Measurements from ENCODE around the gene FGGY. TPM values are rescaled to one million over a fixed set of nuclear protein-coding genes. Genes with fewer than 3 reads are reported as not detected.

Gene FGGY
- total RNA-seq, 1 experiment from 2014 or later = 12.0 TPM

- TF ChIP-seq ZNF532 (CRISPR knock-in tag; IDR thresholded peaks at IDR 0.05; ENCODE audit: borderline replicate concordance) (no peak), RORB (CRISPR knock-in tag; IDR thresholded peaks at IDR 0.05) (no peak), ZNF281 (CRISPR knock-in tag; IDR thresholded peaks at IDR 0.05) (no peak), FOXJ3 (CRISPR knock-in tag; IDR thresholded peaks at IDR 0.05; ENCODE audit: borderline replicate concordance) (no peak), ZNF263 (CRISPR knock-in tag; IDR thresholded peaks at IDR 0.05; ENCODE audit: low read depth) (no peak), ZNF512 (CRISPR knock-in tag; IDR thresholded peaks at IDR 0.05; ENCODE audit: borderline replicate concordance) (no peak), ZNF317 (CRISPR knock-in tag; IDR thresholded peaks at IDR 0.05; ENCODE audit: borderline replicate concordance, low read depth) (no peak), ZMAT4 (CRISPR knock-in tag; IDR thresholded peaks at IDR 0.05) (no peak), CBFB (CRISPR knock-in tag; IDR thresholded peaks at IDR 0.05; ENCODE audit: low read depth) (no peak)
These were observed 374.4 kb downstream of the FGGY start (continued) for GRCh38 chr1:59671066-59671952.

GRCh38 chr1:59671953-59672305 lies 375.0 kb downstream of the FGGY start:
- 0 out of 2 replicates have a peak, but pooled peaks have one; percentile 6 for ATAC-seq
- POLR2A ChIA-PET = no interaction called here
- no peak overlapping the region for H3K4me3 Mint-ChIP-seq
- H3K27ac Mint-ChIP-seq = 0 out of 2 replicates have a peak overlapping the region, but pooled peaks have one; percentile 29
- no peak for DNase-seq (ENCODE audit: low spot score)
- no peaks in the 10 kb centered on the region for H3K9me3 Mint-ChIP-seq
- H3K36me3 Mint-ChIP-seq = no peaks in the 10 kb centered on the region
- CTCF ChIA-PET = no interaction called here
- H3K27me3 Mint-ChIP-seq (ENCODE audit: low read depth) = no peaks in the 10 kb centered on the region
- TF ChIP-seq IRF2 (CRISPR knock-in tag; IDR thresholded peaks at IDR 0.05; ENCODE audit: borderline replicate concordance, low read depth) (no peak), MYBL2 (CRISPR knock-in tag; IDR thresholded peaks at IDR 0.05) (no peak), ETV6 (CRISPR knock-in tag; IDR thresholded peaks at IDR 0.05) (no peak), ATF6 (CRISPR knock-in tag; IDR thresholded peaks at IDR 0.05) (no peak), HMGA2 (CRISPR knock-in tag; IDR thresholded peaks at IDR 0.05) (no peak), JAZF1 (CRISPR knock-in tag; IDR thresholded peaks at IDR 0.05) (no peak), EMX1 (CRISPR knock-in tag; IDR thresholded peaks at IDR 0.05) (no peak), ESRRA (CRISPR knock-in tag; IDR thresholded peaks at IDR 0.05; ENCODE audit: borderline replicate concordance) (no peak), RORB (CRISPR knock-in tag; IDR thresholded peaks at IDR 0.05) (no peak), NR1H2 (CRISPR knock-in tag; IDR thresholded peaks at IDR 0.05) (no peak), GRHL2 (CRISPR knock-in tag; IDR thresholded peaks at IDR 0.05; ENCODE audit: insufficient replicate concordance, severe bottlenecking) (no peak), NFATC4 (CRISPR knock-in tag; IDR thresholded peaks at IDR 0.05) (no peak), ATF2 (CRISPR knock-in tag; IDR thresholded peaks at IDR 0.05; ENCODE audit: borderline replicate concordance, low read depth) (no peak)
- peaks cover 60% of the 10 kb centered on the region for H3K4me1 Mint-ChIP-seq

Data from WTC11 (cell line).